Lower leg skin (tissue), 3 donors: Measurements from ENCODE around the gene TMEM62.

Experiments used
- CTCF ChIP-seq, 3 donors: fragments of 450-650 bp; IDR thresholded peaks; one replicate each; pipeline ENCODE4 v1.5.1; 2016; ENCODE audit warnings: antibody characterized with exemption in 3 of 3, mild to moderate bottlenecking in 3 of 3, moderate library complexity in 2 of 3
- POLR2A ChIP-seq, 2 donors: fragments of 450-650 bp; IDR thresholded peaks; one replicate each; pipeline ENCODE4 v1.6.1; 2016 to 2017; ENCODE audit warnings: antibody characterized with exemption in 2 of 2, mild to moderate bottlenecking in 1 of 2, moderate library complexity in 1 of 2

DNA sequence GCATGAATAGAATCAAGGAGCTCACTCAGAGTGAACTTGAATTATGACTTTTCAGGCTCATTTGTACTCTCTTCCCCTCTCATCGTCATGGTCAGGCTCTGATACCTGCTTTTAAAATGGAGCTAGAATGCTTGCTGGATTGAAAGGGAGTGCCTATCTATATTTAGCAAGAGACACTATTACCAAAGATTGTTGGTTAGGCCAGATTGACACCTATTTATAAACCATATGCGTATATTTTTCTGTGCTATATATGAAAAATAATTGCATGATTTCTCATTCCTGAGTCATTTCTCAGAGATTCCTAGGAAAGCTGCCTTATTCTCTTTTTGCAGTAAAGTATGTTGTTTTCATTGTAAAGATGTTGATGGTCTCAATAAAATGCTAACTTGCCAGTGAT lies 61.4 kb downstream of the TMEM62 start:
- TF ChIP-seq CTCF (IDR thresholded peaks at IDR 0.05) (no peak), POLR2A (IDR thresholded peaks at IDR 0.05) (no peak)
